Right renal pelvis (tissue), 4 donors: ENCODE data around the gene SMARCD3. TPM values are rescaled to one million over a fixed set of nuclear protein-coding genes. Genes with fewer than 3 reads are reported as not detected.

Source experiments
- DNase-seq, 4 donors: peaks; one replicate each; pipeline ENCODE4 v3.0.0-alpha.2; 2013; ENCODE audit warnings: low read depth in 4 of 4, low spot score in 3 of 4, missing footprints in 1 of 4
- polyA plus RNA-seq, 4 donors: library from polyadenylated mRNA; unstranded; fragments of 120-200 nt; gene quantifications; one replicate each; pipeline ENCODE4 v1.2.1, GENCODE V29; 2013; ENCODE audit not compliant: insufficient read length in 4 of 4

SMARCD3 gene
- polyA plus RNA-seq, 4 donors, result 61.3 to 71.7 (median 66.9) TPM

- DNase-seq, result no peak
These were observed 9.3 kb downstream of the SMARCD3 start for GRCh38 chr7:151238924-151239836.

- no peak for DNase-seq
These were observed 10.2 kb downstream of the SMARCD3 start for GRCh38 chr7:151238190-151238810.

- DNase-seq, result no peak
These were observed 11.0 kb downstream of the SMARCD3 start for GRCh38 chr7:151237244-151238189.

- DNase-seq, result no peak
These were observed 12.1 kb downstream of the SMARCD3 start for GRCh38 chr7:151236406-151236805.

- DNase-seq, result no peak
These were observed 13.3 kb downstream of the SMARCD3 start for GRCh38 chr7:151235091-151235787.

GRCh38 chr7:151233804-151234203 is 14.7 kb downstream of the SMARCD3 start:
- no peak for DNase-seq

- DNase-seq, result no peak
These were observed 15.4 kb downstream of the SMARCD3 start for GRCh38 chr7:151232917-151233701.

GRCh38 chr7:151232091-151232916 is 16.2 kb downstream of the SMARCD3 start, which contains the start of gene CHPF2:
Gene CHPF2, plus strand, starts transcription at chr7:151232483. Its CDS starts 1,529 bp downstream, at chr7:151234012.
- DNase-seq, result peak in 2 of 4 donors; percentile 72 to 79

- no peak for DNase-seq
These were observed 17.4 kb downstream of the SMARCD3 start for GRCh38 chr7:151231080-151231479.

GRCh38 chr7:151229249-151229648 is 19.2 kb downstream of the SMARCD3 start:
- no peak for DNase-seq

- no peak for DNase-seq
These were observed 20.2 kb downstream of the SMARCD3 start for GRCh38 chr7:151228024-151228866.

- DNase-seq, result peak; percentile 96 to 98 (median 98)
These were observed 21.4 kb downstream of the SMARCD3 start, which contains the start of gene ABCF2 for GRCh38 chr7:151226875-151227782. Gene ABCF2, minus strand, starts transcription at chr7:151227205. Its CDS starts 747 bp downstream, at chr7:151226458.

- no peak for DNase-seq
These were observed 22.0 kb downstream of the SMARCD3 start for GRCh38 chr7:151226560-151226874.

- no peak for DNase-seq
These were observed 22.5 kb downstream of the SMARCD3 start for GRCh38 chr7:151225948-151226510.

GRCh38 chr7:151223728-151224127 is 24.8 kb downstream of the SMARCD3 start:
- no peak for DNase-seq

GRCh38 chr7:151218170-151218569 is 30.3 kb downstream of the SMARCD3 start:
- DNase-seq, result no peak
